Thyroid gland (tissue), 4 donors: ENCODE data around the gene SLC7A14.

Experiments used
- CTCF ChIP-seq, 6 experiments: fragments of 200-600 bp in 3 of 6; fragments of 450-650 bp in 3 of 6; sonication (generic) in 3 of 6; IDR thresholded peaks; one replicate each; pipeline ENCODE4 v1.5.1; 2016 to 2019; ENCODE audit warnings: antibody characterized with exemption in 6 of 6, mild to moderate bottlenecking in 2 of 6, inconsistent platforms in 1 of 6, moderate library complexity in 1 of 6
- POLR2A ChIP-seq, 2 donors: fragments of 450-650 bp; IDR thresholded peaks; one replicate each; pipeline ENCODE4 v1.6.1; 2017; ENCODE audit warnings: antibody characterized with exemption in 2 of 2, mild to moderate bottlenecking in 2 of 2, moderate library complexity in 1 of 2

GRCh38 chr3:170476291-170476690 lies 109.6 kb downstream of the SLC7A14 start:
- no peak for TF ChIP-seq CTCF (IDR thresholded peaks at IDR 0.05)
- no peak for TF ChIP-seq POLR2A (IDR thresholded peaks at IDR 0.05)
